Left lung (tissue), 10 donors: ENCODE data around the gene SLC16A10. TPM values are rescaled to one million over a fixed set of nuclear protein-coding genes. Genes with fewer than 3 reads are reported as not detected.

Experiments
- ATAC-seq: fragments of 200-7000 bp; cut with Tn5 transposase; one replicate; pipeline ENCODE4 v1.9.1; 2020; ENCODE audit warnings: moderate library complexity
- DNase-seq, 4 donors: peaks; one replicate each; pipeline ENCODE4 v3.0.0-alpha.2; 2013 to 2020
- H3K27ac ChIP-seq, 2 donors: fragments of 200-600 bp; sonication (generic) in 1 of 2; one replicate each; pipeline versions ENCODE4 v1.5.0 to v1.8.0; 2020 to 2021
- H3K27me3 ChIP-seq, 2 donors: fragments of 200-600 bp; sonication (generic) in 1 of 2; one replicate each; pipeline versions ENCODE4 v1.5.0 to v1.8.0; 2020 to 2021
- H3K36me3 ChIP-seq, 2 donors: fragments of 200-600 bp; sonication (generic) in 1 of 2; one replicate each; pipeline versions ENCODE4 v1.5.0 to v1.8.0; 2020 to 2021
- H3K4me1 ChIP-seq, 2 donors: fragments of 200-600 bp; one replicate each; pipeline ENCODE4 v1.8.0; 2021
- H3K4me3 ChIP-seq, 2 donors: fragments of 200-600 bp; sonication (generic) in 1 of 2; one replicate each; pipeline versions ENCODE4 v1.5.0 to v1.8.0; 2020 to 2021; ENCODE audit warnings: mild to moderate bottlenecking in 1 of 2
- H3K9me3 ChIP-seq, 2 donors: fragments of 200-600 bp; sonication (generic) in 1 of 2; one replicate each; pipeline versions ENCODE4 v1.5.0 to v1.8.0; 2020 to 2021
- CTCF ChIP-seq, 2 donors: fragments of 200-600 bp; sonication (generic) in 1 of 2; IDR thresholded peaks; one replicate each; pipeline versions ENCODE4 v1.5.0 to v1.8.0; 2021; ENCODE audit warnings: antibody characterized with exemption in 2 of 2
- intact Hi-C, 2 donors: fragments of 100-400 bp; cut with DNase I; formaldehyde crosslinking; loops; one replicate each; pipeline versions ENCODE4 v1.11.2 to v1.14.2; 2022
- polyA plus RNA-seq, 6 donors: library from polyadenylated mRNA; unstranded; fragments of 120-200 nt; gene quantifications; one replicate each; pipeline ENCODE4 v1.2.1, GENCODE V29; 2013; ENCODE audit not compliant: insufficient read length in 6 of 6
- total RNA-seq, 2 donors: library from RNA; stranded (reverse); fragmentation: NEBNext Ultra II Directional; extraction: Animal tissue kit (Norgen Biotek cat#: 25700); gene quantifications; one replicate each; pipeline ENCODE4 v1.2.1, GENCODE V29; 2021
- donor health status: DM: no; HTN: yes; CAD: no.
- donor health status: DM: no; HTN: no; CAD: no.

The SLC16A10 gene
- total and polyA plus RNA-seq, 8 donors, result 5.9 to 9.7 (median 8.0) TPM

GRCh38 chr6:111231090-111231459 is 143.8 kb downstream of the SLC16A10 start:
- Histone ChIP-seq H3K4me3 (no peak overlapping the region), H3K4me1 (peaks cover 0 to 27% of the 10 kb centered on the region in 2 donors), H3K27ac (no peak overlapping the region), H3K9me3 (no peaks in the 10 kb centered on the region), H3K27me3 (no peaks in the 10 kb centered on the region), H3K36me3 (no peaks in the 10 kb centered on the region)
- no peak for DNase-seq
- intact Hi-C loops, result no loop called here
- ATAC-seq, result no peak
- TF ChIP-seq CTCF (IDR thresholded peaks at IDR 0.05), result no peak

GRCh38 chr6:111237852-111238251 is 150.5 kb downstream of the SLC16A10 start:
- Histone ChIP-seq H3K27ac (no peak overlapping the region), H3K27me3 (no peaks in the 10 kb centered on the region), H3K36me3 (no peaks in the 10 kb centered on the region), H3K9me3 (no peaks in the 10 kb centered on the region), H3K4me1 (no peaks in the 10 kb centered on the region), H3K4me3 (no peak overlapping the region)
- no peak for TF ChIP-seq CTCF (IDR thresholded peaks at IDR 0.05)
- intact Hi-C loops, result no loop called here
- DNase-seq (no peak), ATAC-seq (no peak)

- intact Hi-C loops, result no loop called here
- TF ChIP-seq CTCF (IDR thresholded peaks at IDR 0.05), result no peak
- peak; percentile 57 for ATAC-seq
- no peaks in the 10 kb centered on the region for H3K27me3 ChIP-seq
- peak overlapping the region in 1 of 2 donors; percentile 33 for H3K27ac ChIP-seq
- H3K36me3 ChIP-seq, result no peaks in the 10 kb centered on the region
- peak in 1 of 4 donors; percentile 46 for DNase-seq
- H3K4me1 ChIP-seq, result no peaks in the 10 kb centered on the region
- no peaks in the 10 kb centered on the region for H3K9me3 ChIP-seq
- H3K4me3 ChIP-seq, result no peak overlapping the region
Measured at GRCh38 chr6:111238464-111239119, 151.3 kb downstream of the SLC16A10 start.

DNA sequence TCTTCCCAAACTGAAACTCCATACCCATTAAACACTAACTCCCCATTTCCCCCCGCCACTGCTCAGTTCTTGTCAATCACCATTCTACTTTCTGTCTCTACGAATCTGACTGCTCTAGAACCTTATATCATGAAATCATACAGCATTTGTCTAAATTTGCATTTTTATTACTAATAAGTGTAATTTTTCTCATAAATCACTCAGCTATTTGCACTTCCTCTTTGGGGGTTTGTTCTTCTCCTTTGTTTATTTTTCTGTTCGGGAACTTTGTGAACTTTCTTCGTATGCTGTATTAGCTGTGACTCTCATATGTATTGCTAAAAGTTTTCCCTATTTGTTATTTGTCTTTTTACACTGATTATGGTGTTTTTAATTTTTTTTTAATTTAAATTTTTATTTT is 152.2 kb downstream of the SLC16A10 start:
- Histone ChIP-seq H3K4me1 (no peaks in the 10 kb centered on the region), H3K36me3 (no peaks in the 10 kb centered on the region), H3K27me3 (no peaks in the 10 kb centered on the region), H3K27ac (peak overlapping the region in 1 of 2 donors; percentile 33), H3K4me3 (no peak overlapping the region), H3K9me3 (no peaks in the 10 kb centered on the region)
- DNase-seq, result no peak
- no peak for TF ChIP-seq CTCF (IDR thresholded peaks at IDR 0.05)
- ATAC-seq, result no peak
- intact Hi-C loops, result no loop called here

DNA sequence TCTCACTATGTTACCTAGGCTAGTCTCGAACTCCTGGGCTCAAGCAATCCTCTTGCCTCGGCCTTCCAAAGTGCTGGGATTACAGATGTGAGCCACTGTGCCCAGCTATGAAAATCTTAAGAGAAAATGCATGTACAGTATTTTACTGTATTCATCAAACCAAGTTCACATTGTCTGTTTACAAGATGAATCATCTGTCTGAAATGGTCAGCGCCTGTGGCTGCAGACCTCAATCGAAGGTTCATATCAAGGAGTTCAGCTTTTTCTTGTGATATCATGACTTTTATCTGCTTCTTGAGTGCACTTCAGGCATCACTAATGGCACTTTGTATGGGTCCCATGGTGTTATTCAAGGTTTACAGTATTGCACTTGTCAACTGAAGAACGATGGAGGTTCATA is 155.1 kb downstream of the SLC16A10 start:
- Histone ChIP-seq H3K36me3 (no peaks in the 10 kb centered on the region), H3K27ac (no peak overlapping the region), H3K4me1 (no peaks in the 10 kb centered on the region), H3K27me3 (no peaks in the 10 kb centered on the region), H3K9me3 (no peaks in the 10 kb centered on the region), H3K4me3 (no peak overlapping the region)
- DNase-seq (no peak), ATAC-seq (peak; percentile 30)
- TF ChIP-seq CTCF (IDR thresholded peaks at IDR 0.05), result no peak
- intact Hi-C loops, result no loop called here
